ENCODE results near the gene SLC35G6.
A peak's percentile ranks its signal among the peaks of the same experiment; 100 is the strongest.
"Not testable (repeated sequence)": the region's sequence is repeated elsewhere in the genome, so short reads cannot be mapped to it uniquely, and the experiment has no call there.

The SLC35G6 gene

DNA sequence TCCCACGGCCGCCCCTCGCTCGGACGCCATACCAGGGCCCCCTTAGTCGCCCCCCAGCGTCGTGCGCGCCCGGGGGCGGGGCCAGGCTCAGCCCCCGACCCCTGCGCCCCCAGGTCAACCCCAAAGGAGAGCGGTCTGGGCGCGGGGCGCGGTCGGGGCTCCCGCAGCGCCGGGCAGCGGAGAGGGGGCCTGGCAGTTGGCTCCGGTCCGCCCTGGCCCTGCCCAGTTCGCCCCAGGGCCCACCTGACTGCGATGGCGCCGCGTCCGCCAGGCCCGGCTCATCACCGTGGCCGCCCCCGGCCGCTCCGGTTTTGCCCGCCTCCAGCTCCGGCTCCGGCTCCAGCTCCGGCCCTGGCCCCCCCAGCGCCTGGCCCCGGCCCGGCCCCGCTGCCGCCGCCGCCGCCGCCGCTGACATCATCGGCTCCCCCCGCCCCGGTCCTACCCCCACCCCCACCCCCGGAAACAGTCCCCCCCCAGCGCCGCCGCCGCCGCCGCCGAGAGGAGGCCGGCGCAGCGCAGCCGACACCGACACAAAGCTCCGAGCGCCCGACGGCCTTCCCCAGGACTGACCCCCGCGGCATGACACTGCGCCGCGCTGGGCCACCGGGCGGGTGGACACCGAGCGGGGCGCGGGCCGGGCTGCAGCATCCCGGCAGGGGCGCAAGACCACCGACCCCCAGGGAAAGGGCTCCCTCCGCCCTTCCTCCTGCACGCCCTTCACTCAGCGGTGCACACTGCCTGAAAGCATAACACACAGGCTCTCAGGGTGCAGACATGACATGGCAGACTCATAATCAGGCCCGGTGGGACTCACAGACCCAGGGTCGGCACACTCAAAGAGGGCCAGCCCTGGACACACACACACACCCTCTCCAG, 1.8 kb upstream of the SLC35G6 start, which contains the start of gene ZBTB4:
ZBTB4 (minus strand) TSS at position 419 of the 876 bp plus-strand sequence. CDS start 12,830 bp downstream, outside the sequence.
- Histone ChIP-seq H2BK15ac (ENCODE audit: low read depth, poor library complexity, severe bottlenecking) (peak within 1 kb of the TSS; percentile 98), H3K27ac (ENCODE audit: low read length, poor library complexity, severe bottlenecking) (peak within 1 kb of the TSS; percentile 86), H3K9ac (ENCODE audit: low read length) (peak within 1 kb of the TSS; percentile 96), H3K14ac (ENCODE audit: low read length in 2 of 2) (peak within 1 kb of the TSS; percentile 96 to 99), H4K91ac (ENCODE audit: low read length) (peak within 1 kb of the TSS; percentile 100), H3K23ac (ENCODE audit: low read length in 2 of 2) (peak within 1 kb of the TSS in 1 of 2 experiments; percentile 99), H3K4ac (ENCODE audit: low read depth in 1 of 2, low read length in 2 of 2) (peak within 1 kb of the TSS; percentile 98 to 100), H3K4me3 (ENCODE audit: insufficient read depth in 1 of 2, low read depth in 1 of 2, low read length in 2 of 2) (peak within 1 kb of the TSS; percentile 89 to 90), H2AFZ (ENCODE audit: low read depth, low read length) (peak within 1 kb of the TSS; percentile 75), H4K8ac (ENCODE audit: low read length) (peak within 1 kb of the TSS; percentile 100), H2BK5ac (ENCODE audit: low read depth, low read length, poor library complexity, severe bottlenecking) (peak within 1 kb of the TSS; percentile 98), H3K36me3 (ENCODE audit: control insufficient read depth in 1 of 2, insufficient read depth in 2 of 2, low read depth in 1 of 2, low read length in 2 of 2) (peaks cover 0 to 5% of the 10 kb centered on the region in 2 experiments), H3K4me2 (ENCODE audit: low read length, poor library complexity, severe bottlenecking) (peak within 1 kb of the TSS; percentile 91), H3K18ac (ENCODE audit: low read depth in 1 of 2, low read length in 2 of 2) (peak within 1 kb of the TSS; percentile 98 to 100), H3K27me3 (ENCODE audit: control insufficient read depth in 1 of 2, insufficient read depth in 1 of 2, low read length in 2 of 2) (no peaks in the 10 kb centered on the region), H3K79me1 (replicated peaks; ENCODE audit: low read length, poor library complexity, severe bottlenecking) (peaks cover 4% of the 10 kb centered on the region), H2BK120ac (ENCODE audit: low read depth, low read length) (peak within 1 kb of the TSS; percentile 98), H3K4me1 (ENCODE audit: control insufficient read depth, insufficient read depth, low read depth, low read length) (peaks cover 44% of the 10 kb centered on the region), H2BK12ac (ENCODE audit: low read length in 2 of 2) (peak within 1 kb of the TSS; percentile 89 to 94), H3K9me3 (ENCODE audit: control insufficient read depth, low read length) (no peaks in the 10 kb centered on the region), H2AK5ac (ENCODE audit: low read length, severe bottlenecking) (peak within 1 kb of the TSS; percentile 71)
- DNase-seq, result peak; percentile 65
- under 1% methylated on average over 58 of the region's 92 CpGs for WGBS

DNA sequence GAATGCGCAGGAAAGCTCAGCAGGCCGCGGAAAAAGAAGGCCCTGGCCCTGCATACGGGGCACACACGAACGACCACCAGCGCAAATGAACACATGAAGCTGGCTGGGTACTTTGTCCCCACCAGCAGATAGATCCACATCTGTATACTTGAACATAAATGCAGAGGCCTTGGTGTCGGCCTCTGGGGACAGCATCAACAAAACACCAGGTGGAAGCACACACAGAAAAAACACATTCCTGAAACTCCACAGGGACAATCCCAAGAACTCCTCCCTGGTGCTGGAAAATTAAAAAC, 1.2 kb upstream of the SLC35G6 start:
- H3K9me3 ChIP-seq (ENCODE audit: control insufficient read depth, low read length), result no peaks in the 10 kb centered on the region
- peak overlapping the region; percentile 100 for H4K91ac ChIP-seq (ENCODE audit: low read length)
- H2BK120ac ChIP-seq (ENCODE audit: low read depth, low read length), result peak overlapping the region; percentile 98
- H3K4me3 ChIP-seq (ENCODE audit: insufficient read depth in 1 of 2, low read depth in 1 of 2, low read length in 2 of 2), result peak overlapping the region; percentile 87 to 89
- 5% methylated on average over 7 of the region's 8 CpGs for WGBS
- H3K27ac ChIP-seq (ENCODE audit: low read length, poor library complexity, severe bottlenecking), result peak overlapping the region; percentile 80
- H2BK12ac ChIP-seq (ENCODE audit: low read length in 2 of 2), result peak overlapping the region; percentile 70 to 71
- peak overlapping the region; percentile 97 to 100 for H3K18ac ChIP-seq (ENCODE audit: low read depth in 1 of 2, low read length in 2 of 2)
- H3K9ac ChIP-seq (ENCODE audit: low read length), result peak overlapping the region; percentile 96
- H3K4ac ChIP-seq (ENCODE audit: low read depth in 1 of 2, low read length in 2 of 2), result peak overlapping the region; percentile 98 to 100
- peak overlapping the region; percentile 98 for H2BK15ac ChIP-seq (ENCODE audit: low read depth, poor library complexity, severe bottlenecking)
- peak overlapping the region; percentile 93 for H2BK5ac ChIP-seq (ENCODE audit: low read depth, low read length, poor library complexity, severe bottlenecking)
- peak overlapping the region; percentile 100 for H4K8ac ChIP-seq (ENCODE audit: low read length)
- DNase-seq, result no peak
- peak overlapping the region in 1 of 2 experiments; percentile 46 for H3K23ac ChIP-seq (ENCODE audit: low read length in 2 of 2)
- peak overlapping the region; percentile 16 for H2AK5ac ChIP-seq (ENCODE audit: low read length, severe bottlenecking)
- H3K14ac ChIP-seq (ENCODE audit: low read length in 2 of 2), result peak overlapping the region; percentile 96 to 99
- peak overlapping the region; percentile 56 for H3K4me2 ChIP-seq (ENCODE audit: low read length, poor library complexity, severe bottlenecking)
- no peak overlapping the region for H2AFZ ChIP-seq (ENCODE audit: low read depth, low read length)
- H3K27me3 ChIP-seq (ENCODE audit: control insufficient read depth in 1 of 2, insufficient read depth in 1 of 2, low read length in 2 of 2), result no peaks in the 10 kb centered on the region
- peaks cover 0 to 5% of the 10 kb centered on the region in 2 experiments for H3K36me3 ChIP-seq (ENCODE audit: control insufficient read depth in 1 of 2, insufficient read depth in 2 of 2, low read depth in 1 of 2, low read length in 2 of 2)
- H3K4me1 ChIP-seq (ENCODE audit: control insufficient read depth, insufficient read depth, low read depth, low read length), result peaks cover 44% of the 10 kb centered on the region
- peaks cover 4% of the 10 kb centered on the region for H3K79me1 ChIP-seq (replicated peaks; ENCODE audit: low read length, poor library complexity, severe bottlenecking)

DNA sequence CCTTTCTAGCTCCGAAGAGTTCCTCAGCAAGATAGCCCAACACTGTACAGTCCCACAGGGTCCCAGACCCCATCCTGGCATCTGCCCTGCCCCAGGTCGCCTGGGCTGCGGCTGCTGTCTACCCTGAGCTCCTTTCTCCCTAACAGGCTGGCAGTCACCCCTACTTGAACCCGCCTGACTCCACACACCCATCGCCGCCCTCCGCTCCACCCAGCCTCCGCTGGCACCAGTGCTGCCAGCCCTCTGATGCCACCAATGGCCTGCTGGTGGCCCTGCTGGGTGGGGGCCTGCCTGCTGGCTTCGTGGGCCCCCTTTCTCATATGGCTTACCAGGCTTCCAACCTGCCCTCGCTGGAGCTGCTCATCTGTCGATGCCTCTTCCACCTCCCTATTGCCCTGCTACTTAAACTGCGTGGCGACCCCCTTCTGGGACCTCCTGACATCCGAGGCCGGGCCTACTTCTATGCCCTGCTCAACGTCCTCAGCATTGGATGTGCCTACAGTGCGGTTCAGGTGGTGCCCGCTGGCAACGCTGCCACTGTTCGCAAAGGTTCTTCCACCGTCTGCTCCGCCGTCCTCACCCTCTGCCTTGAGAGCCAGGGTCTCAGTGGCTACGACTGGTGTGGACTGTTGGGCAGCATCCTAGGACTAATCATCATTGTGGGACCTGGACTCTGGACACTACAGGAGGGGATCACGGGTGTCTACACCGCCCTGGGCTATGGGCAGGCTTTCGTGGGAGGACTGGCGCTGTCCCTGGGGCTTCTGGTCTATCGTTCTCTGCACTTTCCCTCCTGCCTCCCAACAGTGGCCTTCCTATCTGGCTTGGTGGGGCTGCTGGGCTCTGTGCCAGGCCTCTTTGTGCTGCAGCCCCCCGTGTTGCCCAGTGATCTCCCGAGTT, 846 bp downstream of the SLC35G6 start:
- Histone ChIP-seq H2BK12ac (ENCODE audit: low read length in 2 of 2) (peak overlapping the region; percentile 8 to 14), H3K4ac (ENCODE audit: low read depth in 1 of 2, low read length in 2 of 2) (peak overlapping the region; percentile 57 to 71), H3K4me3 (ENCODE audit: insufficient read depth in 1 of 2, low read depth in 1 of 2, low read length in 2 of 2) (peak overlapping the region in 1 of 2 experiments; percentile 98), H3K9ac (ENCODE audit: low read length) (peak overlapping the region; percentile 100), H3K4me1 (ENCODE audit: control insufficient read depth, insufficient read depth, low read depth, low read length) (peaks cover 37% of the 10 kb centered on the region), H3K18ac (ENCODE audit: low read depth in 1 of 2, low read length in 2 of 2) (peak overlapping the region; percentile 52 to 54), H4K8ac (ENCODE audit: low read length) (peak overlapping the region; percentile 85), H4K91ac (ENCODE audit: low read length) (peak overlapping the region; percentile 75), H2AK5ac (ENCODE audit: low read length, severe bottlenecking) (peak overlapping the region; percentile 88)
- WGBS, result 93% methylated on average over 26 of the region's 31 CpGs
- H3K14ac ChIP-seq (ENCODE audit: low read length in 2 of 2); H2BK15ac ChIP-seq (ENCODE audit: low read depth, poor library complexity, severe bottlenecking); H2AFZ ChIP-seq (ENCODE audit: low read depth, low read length); H3K36me3 ChIP-seq (ENCODE audit: control insufficient read depth in 1 of 2, insufficient read depth in 2 of 2, low read depth in 1 of 2, low read length in 2 of 2); H2BK5ac ChIP-seq (ENCODE audit: low read depth, low read length, poor library complexity, severe bottlenecking); H3K79me1 ChIP-seq (replicated peaks; ENCODE audit: low read length, poor library complexity, severe bottlenecking); H3K27ac ChIP-seq (ENCODE audit: low read length, poor library complexity, severe bottlenecking); H3K9me3 ChIP-seq (ENCODE audit: control insufficient read depth, low read length); H3K23ac ChIP-seq (ENCODE audit: low read length in 2 of 2); DNase-seq; H3K27me3 ChIP-seq (ENCODE audit: control insufficient read depth in 1 of 2, insufficient read depth in 1 of 2, low read length in 2 of 2); H2BK120ac ChIP-seq (ENCODE audit: low read depth, low read length); H3K4me2 ChIP-seq (ENCODE audit: low read length, poor library complexity, severe bottlenecking): not testable (repeated sequence)

Data from mesenchymal stem cell (in vitro differentiated cells and primary cell).